GM21360 (cell line): ENCODE measurements around the gene AIFM3.
"Not testable (repeated sequence)": the region's sequence is repeated elsewhere in the genome, so short reads cannot be mapped to it uniquely, and the experiment has no call there.

Source experiments
- ATAC-seq: cut with Tn5 transposase; IDR thresholded peaks from one replicate; pipeline ENCODE4 v1.9.1; 2021; ENCODE audit warnings: mild to moderate bottlenecking, moderate library complexity; ENCODE audit not compliant: unreplicated experiment

The AIFM3 gene

GRCh38 chr22:21000987-21001600 lies 34.0 kb downstream of the AIFM3 start:
- ATAC-seq: no peak

- ATAC-seq: peak; percentile 88
Measured at GRCh38 chr22:21001601-21002325, 34.7 kb downstream of the AIFM3 start, which contains the start of gene THAP7. Gene THAP7 (minus strand): TSS chr22:21002118. CDS start chr22:21001911, 207 bp downstream.

GRCh38 chr22:21003782-21004181 lies 36.7 kb downstream of the AIFM3 start:
- no peak for ATAC-seq

- ATAC-seq: not testable (repeated sequence)
Measured at GRCh38 chr22:21009208-21009607, 42.2 kb downstream of the AIFM3 start.

GRCh38 chr22:21009638-21010425 lies 42.8 kb downstream of the AIFM3 start:
- no peak for ATAC-seq

GRCh38 chr22:21010426-21011113 lies 43.5 kb downstream of the AIFM3 start:
- no peak for ATAC-seq

GRCh38 chr22:21012446-21013407 lies 45.7 kb downstream of the AIFM3 start:
- ATAC-seq: no peak

GRCh38 chr22:21013657-21014201 lies 46.7 kb downstream of the AIFM3 start:
- ATAC-seq: no peak

GRCh38 chr22:21014202-21014725 lies 47.2 kb downstream of the AIFM3 start:
- ATAC-seq: peak; percentile 63

- ATAC-seq: no peak
Measured at GRCh38 chr22:21014726-21015465, 47.8 kb downstream of the AIFM3 start, which contains the start of gene P2RX6. Gene P2RX6 (plus strand): TSS chr22:21015165. CDS start chr22:21015175, 10 bp downstream.

- ATAC-seq: no peak
Measured at GRCh38 chr22:21015466-21016006, 48.5 kb downstream of the AIFM3 start.

GRCh38 chr22:21016644-21017420 lies 49.8 kb downstream of the AIFM3 start:
- no peak for ATAC-seq

GRCh38 chr22:21018314-21018713 lies 51.3 kb downstream of the AIFM3 start:
- no peak for ATAC-seq

GRCh38 chr22:21020802-21021429 lies 53.9 kb downstream of the AIFM3 start:
- no peak for ATAC-seq

GRCh38 chr22:21022507-21022906 lies 55.5 kb downstream of the AIFM3 start:
- ATAC-seq: no peak

GRCh38 chr22:21022955-21023614 lies 56.0 kb downstream of the AIFM3 start:
- no peak for ATAC-seq

- ATAC-seq: no peak
Measured at GRCh38 chr22:21025266-21025665, 58.2 kb downstream of the AIFM3 start.
